Measurements from ENCODE around the gene ECEL1.

Gene ECEL1

GRCh38 chr2:232520489-232520888 lies 32.9 kb upstream of the ECEL1 start:
- CTCF ChIA-PET: interaction anchor here (0.6 to 0.9 kb wide), 4 partner anchors 43 to 510 kb away, joined by 3 to 4 read pairs (median 3); no protein-coding TSS in a partner anchor
- POLR2A ChIA-PET: no interaction called here
- TF ChIP-seq FOXM1 (IDR thresholded peaks at IDR 0.05; ENCODE audit: borderline replicate concordance) (no peak), L3MBTL2 (conservative IDR thresholded peaks at IDR 0.05) (no peak), TARDBP (IDR thresholded peaks at IDR 0.05) (no peak), ZNF384 (IDR thresholded peaks at IDR 0.05) (no peak), ARNT (IDR thresholded peaks at IDR 0.05) (no peak), SP1 (IDR thresholded peaks at IDR 0.05) (no peak), PKNOX1 (IDR thresholded peaks at IDR 0.05) (no peak), SUZ12 (IDR thresholded peaks at IDR 0.05) (no peak), FOXA1 (IDR thresholded peaks at IDR 0.05) (no peak), LEF1 (IDR thresholded peaks at IDR 0.05; ENCODE audit: borderline replicate concordance) (no peak), ELF4 (IDR thresholded peaks at IDR 0.05) (no peak), HDGF (IDR thresholded peaks at IDR 0.05; ENCODE audit: borderline replicate concordance) (no peak), CTBP1 (IDR thresholded peaks at IDR 0.05; ENCODE audit: borderline replicate concordance) (no peak), FOXK2 (IDR thresholded peaks at IDR 0.05) (no peak), BHLHE40 (IDR thresholded peaks at IDR 0.05; ENCODE audit: borderline replicate concordance) (no peak), NFRKB (IDR thresholded peaks at IDR 0.05) (no peak)
- DNase-seq (ENCODE audit: extremely low spot score): no peak

GRCh38 chr2:232519581-232520438 lies 32.2 kb upstream of the ECEL1 start, which contains the start of gene PRSS56:
Gene PRSS56, plus strand, starts transcription at chr2:232520388. Its CDS starts 211 bp downstream, at chr2:232520599.
- POLR2A ChIA-PET: interaction anchor here (0.9 kb wide), 1 partner anchor 31 kb away, joined by 3 read pairs; the partner anchor contains the start of genes EIF4E2 and TIGD1
- CTCF ChIA-PET: interaction anchor here (0.5 to 1.5 kb wide), 5 partner anchors 43 to 603 kb away, joined by 3 to 5 read pairs (median 3); no protein-coding TSS in a partner anchor
- DNase-seq (ENCODE audit: extremely low spot score): no peak
- TF ChIP-seq ARNT (IDR thresholded peaks at IDR 0.05) (no peak), SP1 (IDR thresholded peaks at IDR 0.05) (no peak), HDGF (IDR thresholded peaks at IDR 0.05; ENCODE audit: borderline replicate concordance) (no peak), L3MBTL2 (conservative IDR thresholded peaks at IDR 0.05) (no peak), BHLHE40 (IDR thresholded peaks at IDR 0.05; ENCODE audit: borderline replicate concordance) (no peak), TARDBP (IDR thresholded peaks at IDR 0.05) (no peak), SUZ12 (IDR thresholded peaks at IDR 0.05) (no peak), PKNOX1 (IDR thresholded peaks at IDR 0.05) (no peak), CTBP1 (IDR thresholded peaks at IDR 0.05; ENCODE audit: borderline replicate concordance) (no peak), LEF1 (IDR thresholded peaks at IDR 0.05; ENCODE audit: borderline replicate concordance) (no peak), FOXM1 (IDR thresholded peaks at IDR 0.05; ENCODE audit: borderline replicate concordance) (no peak), FOXK2 (IDR thresholded peaks at IDR 0.05) (no peak), NFRKB (IDR thresholded peaks at IDR 0.05) (no peak)

DNA sequence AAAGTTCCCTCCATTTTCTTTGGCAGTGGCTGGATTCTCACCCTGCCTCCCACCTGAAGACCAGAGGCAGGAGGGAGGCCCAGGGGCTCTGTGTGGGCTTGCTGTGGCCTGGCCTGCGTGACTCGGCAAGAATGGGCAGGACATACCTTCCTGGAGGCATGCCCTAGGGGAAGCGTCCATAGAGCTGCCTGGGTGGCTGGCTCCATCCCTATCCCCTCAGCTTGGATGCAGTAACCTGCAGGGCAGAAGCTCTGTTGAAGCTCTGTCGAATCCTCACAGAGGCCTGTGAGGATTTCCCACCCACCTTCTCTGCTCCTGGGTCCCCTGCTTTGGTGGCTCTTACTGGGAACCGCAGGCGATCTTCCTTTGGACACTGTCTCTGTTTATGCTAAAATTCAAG lies 31.2 kb upstream of the ECEL1 start:
- ChIA-PET POLR2A (interaction anchor here (0.9 kb wide), 1 partner anchor 32 kb away, joined by 3 read pairs; the partner anchor contains the start of genes EIF4E2 and TIGD1), CTCF (interaction anchor here (0.5 to 1.5 kb wide), 3 partner anchors 72 to 602 kb away, joined by 3 to 5 read pairs (median 3); no protein-coding TSS in a partner anchor)
- TF ChIP-seq FOXM1 (IDR thresholded peaks at IDR 0.05; ENCODE audit: borderline replicate concordance) (no peak), L3MBTL2 (conservative IDR thresholded peaks at IDR 0.05) (no peak), LEF1 (IDR thresholded peaks at IDR 0.05; ENCODE audit: borderline replicate concordance) (no peak), TARDBP (IDR thresholded peaks at IDR 0.05) (no peak), FOXA1 (IDR thresholded peaks at IDR 0.05) (no peak), PKNOX1 (IDR thresholded peaks at IDR 0.05) (no peak), ZNF384 (IDR thresholded peaks at IDR 0.05) (no peak), SP1 (IDR thresholded peaks at IDR 0.05) (no peak), ARNT (IDR thresholded peaks at IDR 0.05) (no peak), ELF4 (IDR thresholded peaks at IDR 0.05) (no peak), SUZ12 (IDR thresholded peaks at IDR 0.05) (no peak), HDGF (IDR thresholded peaks at IDR 0.05; ENCODE audit: borderline replicate concordance) (no peak), BHLHE40 (IDR thresholded peaks at IDR 0.05; ENCODE audit: borderline replicate concordance) (no peak)
- DNase-seq (ENCODE audit: extremely low spot score): no peak

DNA sequence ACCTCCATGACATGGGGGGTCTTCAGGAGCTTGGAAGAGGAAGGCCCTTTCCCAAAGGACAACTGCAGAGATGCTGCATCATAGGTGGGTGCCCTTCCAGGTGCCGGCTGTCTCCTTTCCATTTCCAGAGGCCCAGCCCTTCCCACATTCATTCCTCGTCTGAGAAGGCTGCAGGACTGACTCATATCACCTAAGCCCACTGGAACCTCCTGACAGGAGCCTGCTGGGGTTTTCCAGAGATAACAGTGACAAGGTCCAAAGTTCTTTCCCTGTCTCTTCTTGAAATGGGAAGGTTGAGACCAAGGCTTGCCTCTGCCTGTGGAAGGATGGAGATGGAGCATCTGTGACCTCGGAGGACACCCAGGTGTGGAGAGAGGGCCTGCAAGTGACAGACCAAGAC lies 28.9 kb upstream of the ECEL1 start:
- TF ChIP-seq PKNOX1 (IDR thresholded peaks at IDR 0.05): no peak
- TF ChIP-seq L3MBTL2 (conservative IDR thresholded peaks at IDR 0.05): no peak
- TF ChIP-seq SUZ12 (IDR thresholded peaks at IDR 0.05): no peak
- TF ChIP-seq HDGF (IDR thresholded peaks at IDR 0.05; ENCODE audit: borderline replicate concordance): no peak
- TF ChIP-seq NFRKB (IDR thresholded peaks at IDR 0.05): no peak
- TF ChIP-seq ARNT (IDR thresholded peaks at IDR 0.05): no peak
- no peak for TF ChIP-seq ELF4 (IDR thresholded peaks at IDR 0.05)
- TF ChIP-seq FOXK2 (IDR thresholded peaks at IDR 0.05): no peak
- POLR2A ChIA-PET: no interaction called here
- DNase-seq (ENCODE audit: extremely low spot score): no peak
- CTCF ChIA-PET: no interaction called here

GRCh38 chr2:232515639-232516038 lies 28.0 kb upstream of the ECEL1 start:
- POLR2A ChIA-PET: no interaction called here
- TF ChIP-seq ARNT (IDR thresholded peaks at IDR 0.05) (no peak), ELF4 (IDR thresholded peaks at IDR 0.05) (no peak), PKNOX1 (IDR thresholded peaks at IDR 0.05) (no peak), BHLHE40 (IDR thresholded peaks at IDR 0.05; ENCODE audit: borderline replicate concordance) (no peak), HDGF (IDR thresholded peaks at IDR 0.05; ENCODE audit: borderline replicate concordance) (no peak), SUZ12 (IDR thresholded peaks at IDR 0.05) (no peak), SP1 (IDR thresholded peaks at IDR 0.05) (no peak), LEF1 (IDR thresholded peaks at IDR 0.05; ENCODE audit: borderline replicate concordance) (no peak), L3MBTL2 (conservative IDR thresholded peaks at IDR 0.05) (no peak), FOXM1 (IDR thresholded peaks at IDR 0.05; ENCODE audit: borderline replicate concordance) (no peak), NFRKB (IDR thresholded peaks at IDR 0.05) (no peak), CTBP1 (IDR thresholded peaks at IDR 0.05; ENCODE audit: borderline replicate concordance) (no peak)

More at GRCh38 chr2:232515639-232516038, 28.0 kb upstream of the ECEL1 start:
- DNase-seq (ENCODE audit: extremely low spot score): no peak
- CTCF ChIA-PET: interaction anchor here (0.7 kb wide), 1 partner anchor 71 kb away, joined by 3 read pairs; no protein-coding TSS in a partner anchor
